PC-9 (cell line): Measurements from ENCODE around the gene CCDC78. TPM values are rescaled to one million over a fixed set of nuclear protein-coding genes. Genes with fewer than 3 reads are reported as not detected.

Source experiments
- BruUV-seq: library from RNA; stranded (reverse); fragments of 400-500 nt; replicated peaks from 2 replicates; lab custom pipeline; 2021; lab: Mats Ljungman, UMichigan
- CTCF ChIA-PET: fragments of 300-600 bp; sonication (Branson Sonifier 250); formaldehyde crosslinking; loops from one replicate; lab custom pipeline; 2022; ENCODE audit warnings: antibody characterized with exemption; lab: Charles Lee
- POLR2A ChIA-PET: fragments of 300-600 bp; sonication (Branson Sonifier 250); formaldehyde crosslinking; loops from one replicate; lab custom pipeline; 2022; ENCODE audit warnings: antibody characterized with exemption; ENCODE audit not compliant: unreplicated experiment; lab: Charles Lee
- DNase-seq, 2 experiments: peaks; one replicate each; pipeline versions ENCODE4 v3.0.0 to v3.0.0-alpha.2; 2015 to 2022; ENCODE audit warnings: mixed read lengths in 1 of 2
- H2AFZ ChIP-seq: fragments of 200-600 bp; sonication (generic); 2 replicates; pipeline ENCODE4 v1.8.1; 2017; ENCODE audit warnings: antibody characterized with exemption
- H3F3A ChIP-seq: fragments of 200-600 bp; sonication (generic); 2 replicates; pipeline ENCODE4 v1.8.1; 2017; ENCODE audit warnings: antibody characterized with exemption, mild to moderate bottlenecking, low read depth; ENCODE audit not compliant: insufficient read depth
- H3K27ac ChIP-seq: fragments of 200-600 bp; sonication (generic); 2 replicates; pipeline ENCODE4 v1.6.1; 2016; ENCODE audit warnings: mixed run types
- H3K27me3 ChIP-seq: fragments of 200-600 bp; sonication (generic); 2 replicates; pipeline ENCODE4 v1.6.1; 2016; ENCODE audit warnings: low read depth, mixed run types; ENCODE audit not compliant: insufficient read depth
- H3K36me3 ChIP-seq: fragments of 200-600 bp; sonication (generic); 2 replicates; pipeline ENCODE4 v1.6.1; 2016; ENCODE audit warnings: low read depth, mixed run types
- H3K4me1 ChIP-seq: fragments of 200-600 bp; sonication (generic); replicated peaks from 2 replicates; pipeline ENCODE4 v1.6.1; 2016; ENCODE audit warnings: mixed run types; ENCODE audit not compliant: insufficient read depth
- H3K4me2 ChIP-seq: fragments of 200-600 bp; sonication (generic); 2 replicates; pipeline ENCODE4 v1.6.1; 2017; ENCODE audit warnings: mixed run types
- H3K4me3 ChIP-seq: fragments of 200-600 bp; sonication (generic); 2 replicates; pipeline ENCODE4 v1.6.1; 2016; ENCODE audit warnings: mixed run types
- H3K79me2 ChIP-seq: fragments of 200-600 bp; sonication (generic); 2 replicates; pipeline ENCODE4 v1.6.1; 2017; ENCODE audit warnings: low read depth, mixed run types
- H3K9me2 ChIP-seq: fragments of 200-600 bp; sonication (generic); 2 replicates; pipeline ENCODE4 v1.8.1; 2017; ENCODE audit warnings: mild to moderate bottlenecking; ENCODE audit not compliant: insufficient read depth
- H3K9me3 ChIP-seq: fragments of 200-600 bp; sonication (generic); 2 replicates; pipeline ENCODE4 v1.8.1; 2016; ENCODE audit warnings: low read depth; ENCODE audit not compliant: insufficient read depth
- H4K20me1 ChIP-seq: fragments of 200-600 bp; sonication (generic); 2 replicates; pipeline ENCODE4 v1.8.1; 2017; ENCODE audit not compliant: insufficient read depth
- CTCF ChIP-seq: fragments of 200-600 bp; sonication (generic); conservative IDR thresholded peaks from 2 replicates; pipeline ENCODE4 v1.6.1; 2017; ENCODE audit warnings: mixed run types, antibody characterized with exemption, mild to moderate bottlenecking, moderate library complexity
- EZH2 ChIP-seq: fragments of 200-600 bp; sonication (generic); IDR thresholded peaks from 2 replicates; pipeline ENCODE4 v1.8.0; 2017; ENCODE audit warnings: antibody characterized with exemption, low read depth
- intact Hi-C: fragments of 100-400 bp; cut with micrococcal nuclease; formaldehyde crosslinking; loops from one replicate; pipeline ENCODE4 v1.10.0; 2022; ENCODE audit not compliant: unreplicated experiment
- total RNA-seq: library from RNA; stranded (reverse); gene quantifications from 2 replicates; pipeline ENCODE4 v1.2.3, GENCODE V29; 2021

Gene CCDC78
- total RNA-seq, 1 experiment from 2014 or later, result 4.2 TPM

DNA sequence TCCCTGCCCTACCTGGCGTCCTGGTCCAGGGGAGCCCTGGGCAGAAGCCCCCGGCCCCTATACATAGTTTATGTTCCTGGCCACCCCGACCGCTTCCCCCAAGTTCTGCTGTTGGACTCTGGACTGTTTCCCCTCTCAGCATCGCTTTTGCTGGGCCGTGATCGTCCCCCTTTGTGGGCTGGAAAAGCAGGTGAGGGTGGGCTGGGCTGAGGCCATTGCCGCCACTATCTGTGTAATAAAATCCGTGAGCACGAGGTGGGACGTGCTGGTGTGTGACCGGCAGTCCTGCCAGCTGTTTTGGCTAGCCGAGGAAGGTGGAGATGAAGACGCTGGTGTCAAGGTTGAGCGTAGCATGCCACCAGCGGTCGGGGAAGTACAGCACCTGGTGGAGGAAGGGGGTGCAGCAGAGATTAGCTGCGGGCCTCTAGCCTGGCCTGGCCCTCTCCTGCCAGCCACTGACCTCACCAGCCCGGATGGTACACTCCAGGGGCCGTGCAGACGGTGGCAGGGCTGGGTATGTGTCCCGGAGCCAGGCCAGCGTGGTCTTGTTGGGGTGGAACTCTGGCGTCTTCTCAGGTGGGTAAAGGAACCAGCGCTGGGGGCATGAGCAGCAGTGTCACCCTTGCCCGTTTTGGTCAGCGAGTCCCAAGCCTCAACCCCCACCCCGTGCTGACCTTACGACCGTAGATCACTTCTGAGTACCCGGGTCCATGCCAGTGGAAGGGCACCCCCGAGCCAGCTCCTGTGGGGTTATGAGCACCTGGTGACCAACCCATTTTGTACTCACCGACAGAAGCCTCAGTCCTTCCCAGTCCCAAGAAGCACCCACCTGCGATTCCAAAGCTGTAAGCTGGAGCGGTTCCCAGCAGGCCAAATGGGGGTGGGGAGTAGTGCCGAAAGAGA is 43.5 kb downstream of the CCDC78 start:
- H3K27me3 ChIP-seq, result no peaks in the 10 kb centered on the region
- TF ChIP-seq EZH2 (no peak), CTCF (no peak)
- intact Hi-C loops, result loop anchor here (5.0 kb wide), 1 partner anchor 155 kb away; the partner anchor contains the start of gene CAPN15
- peaks cover 33% of the 10 kb centered on the region for H3K79me2 ChIP-seq
- no peaks in the 10 kb centered on the region; the same call in 1 of the 2 replicates for H3K36me3 ChIP-seq
- no peaks in the 10 kb centered on the region for H3K9me3 ChIP-seq
- H3K9me2 ChIP-seq, result no peaks in the 10 kb centered on the region
- H3K27ac ChIP-seq, result no peak overlapping the region
- CTCF ChIA-PET, result no interaction called here
- H4K20me1 ChIP-seq, result peaks cover 30% of the 10 kb centered on the region
- peaks cover 33% of the 10 kb centered on the region for H3K4me1 ChIP-seq
- BruUV-seq, result no TSS peak
- H3F3A ChIP-seq, result peaks cover 40% of the 10 kb centered on the region; the same call in 1 of the 2 replicates
- peak overlapping the region; percentile 86 for H3K4me2 ChIP-seq
- POLR2A ChIA-PET, result interaction anchor here (0.6 kb wide), 1 partner anchor 112 kb away, joined by 7 read pairs; no protein-coding TSS in a partner anchor
- DNase-seq, result no peak
- H3K4me3 ChIP-seq, result peak overlapping the region; percentile 83
- no peak overlapping the region for H2AFZ ChIP-seq

DNA sequence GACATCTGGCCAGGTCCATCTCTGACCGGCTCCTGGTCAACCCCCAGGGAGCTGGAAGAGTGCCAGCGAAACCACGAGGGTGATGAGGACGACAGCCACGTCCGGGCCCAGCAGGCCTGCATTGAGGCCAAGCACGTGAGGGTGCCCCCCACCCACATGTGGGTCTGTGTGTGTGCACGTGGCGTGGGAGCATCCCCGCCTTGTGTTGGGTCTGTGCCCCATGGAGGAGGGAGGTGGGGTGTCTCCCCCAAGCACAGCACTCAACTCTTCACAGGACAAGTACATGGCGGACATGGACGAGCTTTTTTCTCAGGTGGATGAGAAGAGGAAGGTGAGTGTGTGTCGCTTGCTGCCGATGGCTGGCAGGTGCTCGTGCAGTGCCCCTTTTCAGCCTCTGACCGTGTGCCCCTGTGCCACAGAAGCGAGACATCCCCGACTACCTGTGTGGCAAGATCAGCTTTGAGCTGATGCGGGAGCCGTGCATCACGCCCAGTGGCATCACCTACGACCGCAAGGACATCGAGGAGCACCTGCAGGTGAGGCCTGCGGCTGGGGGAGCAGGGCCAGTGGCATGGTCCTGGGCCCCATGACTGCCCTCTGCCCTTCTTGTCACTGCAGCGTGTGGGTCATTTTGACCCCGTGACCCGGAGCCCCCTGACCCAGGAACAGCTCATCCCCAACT is 44.4 kb downstream of the CCDC78 start:
- no peak for DNase-seq
- intact Hi-C loops, result loop anchor here (5.0 kb wide), 1 partner anchor 155 kb away; the partner anchor contains the start of gene CAPN15
- Histone ChIP-seq H3F3A (peaks cover 40% of the 10 kb centered on the region; the same call in 1 of the 2 replicates), H3K79me2 (peaks cover 33% of the 10 kb centered on the region), H3K9me3 (no peaks in the 10 kb centered on the region), H3K27me3 (no peaks in the 10 kb centered on the region), H4K20me1 (peaks cover 30% of the 10 kb centered on the region), H2AFZ (no peak overlapping the region), H3K4me1 (peaks cover 33% of the 10 kb centered on the region), H3K4me3 (peak overlapping the region; percentile 71), H3K9me2 (no peaks in the 10 kb centered on the region), H3K4me2 (peak overlapping the region; percentile 86), H3K27ac (no peak overlapping the region), H3K36me3 (no peaks in the 10 kb centered on the region; the same call in 1 of the 2 replicates)
- TF ChIP-seq CTCF (no peak), EZH2 (no peak)
- CTCF ChIA-PET, result interaction anchor here (0.6 kb wide), 1 partner anchor 33 kb away, joined by 3 read pairs; the partner anchor contains the start of gene METRN
- POLR2A ChIA-PET, result interaction anchor here (0.6 to 0.7 kb wide), 4 partner anchors 92 to 113 kb away, joined by 3 to 7 read pairs (median 6); no protein-coding TSS in a partner anchor
- BruUV-seq, result TSS peak; percentile 38
